ENCODE measurements around the gene ST6GALNAC3.

DNA sequence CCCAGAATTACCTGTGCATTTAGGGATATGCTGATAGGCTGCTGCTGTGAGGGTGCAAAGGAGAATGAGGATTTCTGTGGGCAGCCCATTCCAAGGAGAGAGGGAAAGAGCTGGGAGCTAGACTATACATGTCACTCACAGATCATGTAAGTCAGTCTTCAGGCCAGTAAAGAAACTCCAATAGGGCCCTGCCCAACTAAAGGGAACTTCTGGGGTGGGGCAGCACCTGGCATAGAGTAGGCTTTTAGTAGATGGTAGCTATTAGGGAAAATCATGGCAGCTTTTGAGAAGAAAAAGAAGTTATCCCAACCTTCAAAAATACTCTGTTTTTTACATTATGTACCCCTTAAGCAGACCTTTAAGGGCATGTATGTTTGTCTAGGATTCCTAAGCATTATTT lies 89.6 kb downstream of the ST6GALNAC3 start:
- TF ChIP-seq CTCF (IDR thresholded peaks at IDR 0.05) (no peak), POLR2A (IDR thresholded peaks at IDR 0.05) (no peak)

Data from heart left ventricle (tissue), 13 donors.